Body of pancreas (tissue), 4 donors: ENCODE data around the gene SNX1.

Source experiments
- POLR2A ChIP-seq, 3 donors: fragments of 450-650 bp; IDR thresholded peaks; one replicate each; pipeline ENCODE4 v1.6.1; 2016; ENCODE audit warnings: antibody characterized with exemption in 3 of 3, mild to moderate bottlenecking in 2 of 3
- TF ChIP-seq, protein P1 (sequence below), 7 experiments: fragments of 450-650 bp in 4 of 7; fragments of 200-600 bp in 3 of 7; sonication (generic) in 3 of 7; IDR thresholded peaks; one replicate each; pipeline ENCODE4 v1.5.1; 2016 to 2019; ENCODE audit warnings: antibody characterized with exemption in 7 of 7

DNA sequence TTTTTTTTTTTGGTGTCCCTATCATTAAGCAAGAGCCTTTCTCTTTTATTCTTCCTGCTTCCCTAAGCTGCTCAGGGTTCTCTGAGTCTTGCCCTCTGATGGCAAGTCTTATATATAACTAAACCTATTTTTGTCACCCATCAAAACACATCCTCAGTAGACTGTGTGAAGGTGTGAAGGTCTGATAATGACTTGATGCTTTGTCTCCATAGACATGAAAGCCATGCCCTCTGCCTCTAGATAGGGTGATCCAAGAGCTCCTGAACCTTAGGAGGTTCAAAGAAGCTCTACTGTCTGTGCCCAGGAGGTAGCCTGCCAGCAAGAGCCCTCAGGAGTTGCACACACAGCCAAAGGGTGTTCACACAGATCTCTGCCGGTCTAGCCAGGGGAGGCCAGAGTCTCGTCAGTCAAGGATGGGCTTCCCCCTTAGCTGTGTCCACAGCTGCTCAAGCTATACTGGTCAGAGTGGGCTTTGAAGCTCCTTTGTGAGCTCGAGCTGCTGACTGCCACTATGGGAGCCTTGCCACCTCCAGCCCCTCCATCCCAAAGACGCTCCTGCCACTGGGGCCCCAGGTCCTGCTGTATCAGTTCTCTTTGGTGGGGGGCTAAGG is 42.7 kb downstream of the SNX1 start:
- TF ChIP-seq POLR2A (IDR thresholded peaks at IDR 0.05), result no peak
- TF ChIP-seq, protein P1, sequence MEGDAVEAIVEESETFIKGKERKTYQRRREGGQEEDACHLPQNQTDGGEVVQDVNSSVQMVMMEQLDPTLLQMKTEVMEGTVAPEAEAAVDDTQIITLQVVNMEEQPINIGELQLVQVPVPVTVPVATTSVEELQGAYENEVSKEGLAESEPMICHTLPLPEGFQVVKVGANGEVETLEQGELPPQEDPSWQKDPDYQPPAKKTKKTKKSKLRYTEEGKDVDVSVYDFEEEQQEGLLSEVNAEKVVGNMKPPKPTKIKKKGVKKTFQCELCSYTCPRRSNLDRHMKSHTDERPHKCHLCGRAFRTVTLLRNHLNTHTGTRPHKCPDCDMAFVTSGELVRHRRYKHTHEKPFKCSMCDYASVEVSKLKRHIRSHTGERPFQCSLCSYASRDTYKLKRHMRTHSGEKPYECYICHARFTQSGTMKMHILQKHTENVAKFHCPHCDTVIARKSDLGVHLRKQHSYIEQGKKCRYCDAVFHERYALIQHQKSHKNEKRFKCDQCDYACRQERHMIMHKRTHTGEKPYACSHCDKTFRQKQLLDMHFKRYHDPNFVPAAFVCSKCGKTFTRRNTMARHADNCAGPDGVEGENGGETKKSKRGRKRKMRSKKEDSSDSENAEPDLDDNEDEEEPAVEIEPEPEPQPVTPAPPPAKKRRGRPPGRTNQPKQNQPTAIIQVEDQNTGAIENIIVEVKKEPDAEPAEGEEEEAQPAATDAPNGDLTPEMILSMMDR (IDR thresholded peaks at IDR 0.05), result no peak
